NCI-H2227 treated with DMSO at 0.1 percent for 48 hours (cell line): ENCODE measurements around the gene C1QTNF2.

ENCODE experiments used
- DNase-seq: peaks from one replicate; lab custom pipeline; 2025; lab: John Stamatoyannopoulos, UW

Gene C1QTNF2, protein sequence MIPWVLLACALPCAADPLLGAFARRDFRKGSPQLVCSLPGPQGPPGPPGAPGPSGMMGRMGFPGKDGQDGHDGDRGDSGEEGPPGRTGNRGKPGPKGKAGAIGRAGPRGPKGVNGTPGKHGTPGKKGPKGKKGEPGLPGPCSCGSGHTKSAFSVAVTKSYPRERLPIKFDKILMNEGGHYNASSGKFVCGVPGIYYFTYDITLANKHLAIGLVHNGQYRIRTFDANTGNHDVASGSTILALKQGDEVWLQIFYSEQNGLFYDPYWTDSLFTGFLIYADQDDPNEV

GRCh38 chr5:160369990-160370712 lies at the start of gene C1QTNF2:
TSS of gene C1QTNF2 (minus strand) at chr5:160370626. CDS start at chr5:160355011, 15,615 bp downstream.
- DNase-seq = peak; percentile 19

GRCh38 chr5:160420331-160420610 lies 49.8 kb upstream of the C1QTNF2 start:
- DNase-seq = no peak

DNA sequence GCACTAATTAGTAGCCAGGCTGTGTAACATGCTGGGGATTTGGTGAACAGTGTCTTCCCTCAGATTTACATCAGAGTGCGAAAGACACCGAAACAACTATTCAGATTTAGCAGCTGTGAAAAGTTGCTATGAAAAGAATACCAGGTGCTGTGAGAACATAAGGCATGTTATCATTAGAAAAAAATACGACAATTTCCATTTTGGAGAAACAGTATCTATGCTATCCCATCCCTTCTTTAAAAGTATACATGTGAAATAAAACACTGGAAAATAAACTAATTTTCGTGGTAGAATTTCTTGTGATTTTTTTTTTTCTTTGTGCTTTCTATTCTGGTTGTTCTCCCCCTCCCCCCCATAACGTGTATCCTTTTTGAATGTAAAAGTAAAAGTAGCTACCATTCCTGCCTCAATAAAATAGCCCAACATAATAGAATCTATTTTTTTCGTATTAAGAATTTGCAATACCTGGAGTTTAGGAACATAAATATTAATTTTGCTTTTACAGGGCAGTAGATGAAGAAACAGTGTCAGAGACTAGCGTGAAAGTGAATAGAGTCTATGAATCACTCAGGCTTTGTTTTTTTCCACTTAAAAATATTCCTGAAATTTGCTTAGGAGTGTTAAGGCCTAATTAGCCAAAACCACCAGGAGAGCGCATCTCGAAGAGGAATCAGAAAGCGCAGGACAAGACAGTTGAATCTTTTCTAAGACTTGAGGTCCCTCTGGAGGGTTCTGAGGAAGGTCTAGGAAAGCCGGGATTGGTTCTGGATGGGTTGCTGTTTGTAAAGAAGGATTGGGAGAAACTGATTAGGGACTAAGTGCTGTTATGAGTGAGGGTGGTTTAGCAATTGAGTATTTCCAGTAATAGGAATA lies 49.3 kb upstream of the C1QTNF2 start:
- DNase-seq = no peak

DNA sequence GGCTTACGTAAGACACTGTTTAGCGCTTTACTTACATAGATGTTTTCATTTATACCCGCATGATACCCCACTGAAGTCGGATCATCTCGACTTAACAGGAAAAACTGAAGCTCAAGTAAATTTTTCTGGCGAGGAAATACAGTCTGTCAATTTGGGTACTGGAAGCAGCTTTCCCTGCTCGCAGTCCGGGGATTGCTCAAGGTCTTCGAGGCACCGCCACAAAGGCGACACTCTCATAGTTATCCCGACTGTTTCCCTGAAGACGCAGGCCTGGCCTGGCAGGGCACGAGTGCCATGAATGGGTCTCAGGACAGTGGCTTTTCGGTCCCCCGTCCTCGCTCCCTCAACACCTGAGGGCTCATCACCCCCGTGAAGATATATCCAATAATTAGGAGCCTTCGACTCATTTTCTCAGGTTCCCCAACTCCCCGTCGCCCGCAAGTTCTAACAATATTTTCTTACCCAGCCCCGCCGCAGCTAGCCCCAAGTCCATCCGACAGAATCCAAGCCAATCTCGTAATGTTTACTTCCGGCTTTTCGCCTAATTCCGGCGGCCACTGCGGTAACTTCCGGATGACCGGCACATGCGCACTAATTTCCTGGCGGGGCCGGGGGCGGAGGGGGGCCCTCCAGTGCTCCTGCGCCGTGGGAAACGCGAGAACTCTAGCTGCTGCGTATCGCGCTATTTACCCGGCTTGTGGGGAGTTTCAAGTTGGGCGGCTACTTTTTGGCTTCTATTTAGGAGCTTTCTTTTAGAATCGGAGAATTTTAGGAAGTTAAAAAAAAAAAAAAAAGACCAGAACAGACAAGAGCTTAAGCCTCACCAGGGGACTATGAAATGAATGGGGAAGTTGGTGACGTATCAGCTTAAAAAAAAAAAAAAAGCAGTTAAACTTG lies 48.4 kb upstream of the C1QTNF2 start, which contains the start of gene SLU7:
SLU7 (minus strand) TSS at position 521 of the 897 bp plus-strand sequence. CDS start 3,787 bp downstream, outside the sequence.
- peak; percentile 81 for DNase-seq

DNA sequence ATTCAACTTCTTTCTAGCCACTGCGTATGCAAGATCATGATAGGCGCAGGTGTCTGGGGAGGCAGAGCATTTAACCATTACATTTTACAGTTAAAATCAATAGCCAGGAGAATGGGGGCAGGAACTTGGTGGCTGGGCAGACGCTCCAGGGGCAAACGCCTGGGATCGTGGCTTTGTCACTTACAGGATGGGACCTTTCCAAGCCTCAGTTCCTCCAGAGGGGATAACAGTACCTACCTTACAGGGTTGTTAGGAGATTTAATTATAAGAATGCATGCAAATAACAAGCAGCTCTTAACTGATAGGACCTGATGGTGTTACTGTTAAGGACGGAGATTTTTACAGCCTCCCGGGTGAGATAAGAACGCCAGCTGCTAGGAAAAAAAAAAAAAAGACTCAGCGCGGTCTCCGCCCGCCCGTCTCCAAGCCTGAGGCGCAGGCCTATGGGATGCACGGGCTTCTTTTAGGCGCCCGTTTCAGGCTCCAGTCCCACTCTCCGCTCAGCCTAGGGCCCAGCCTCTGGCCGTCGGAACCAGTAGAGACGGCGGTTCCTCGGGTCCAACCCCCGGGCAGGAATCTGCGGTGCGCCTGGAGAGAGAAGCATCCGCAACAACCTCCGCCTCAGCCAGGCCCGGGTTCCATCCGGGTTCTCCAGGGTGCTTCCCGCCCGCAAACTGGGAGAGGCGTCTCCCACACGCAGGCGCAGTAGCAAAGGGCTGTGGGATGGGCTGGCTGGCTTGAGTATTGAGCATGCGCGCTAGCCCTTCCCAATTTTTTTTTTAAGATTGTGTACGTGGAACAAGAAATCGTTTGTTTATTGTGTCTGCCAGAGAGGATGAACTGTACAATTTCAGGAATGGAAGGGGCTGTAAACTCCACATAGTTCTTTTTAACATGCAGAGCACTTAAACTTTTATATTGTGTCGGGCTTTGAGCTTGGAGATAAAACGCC lies 29.3 kb upstream of the C1QTNF2 start, which contains the start of gene FAM200C:
FAM200C (minus strand) TSS at position 653 of the 952 bp plus-strand sequence. CDS start 4,564 bp downstream, outside the sequence.
- peak; percentile 82 for DNase-seq

DNA sequence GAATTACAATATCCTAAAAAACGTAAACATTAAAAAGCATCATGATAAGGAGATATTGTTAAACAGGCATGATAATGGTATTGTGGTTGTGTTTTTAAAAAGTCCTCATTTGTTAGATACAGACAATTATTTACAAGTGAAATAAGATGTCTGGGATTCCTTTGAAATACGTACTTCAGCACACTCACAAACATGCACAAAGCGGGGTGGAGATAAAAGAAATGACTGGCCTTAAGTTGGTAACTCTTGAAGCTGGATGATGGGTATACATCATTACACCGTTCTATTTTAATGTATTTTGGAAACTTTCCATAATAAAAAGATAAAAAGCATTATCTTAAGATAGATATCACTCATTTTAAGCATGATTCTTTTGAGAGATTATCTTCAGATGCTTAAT lies 28.4 kb upstream of the C1QTNF2 start:
- no peak for DNase-seq

DNA sequence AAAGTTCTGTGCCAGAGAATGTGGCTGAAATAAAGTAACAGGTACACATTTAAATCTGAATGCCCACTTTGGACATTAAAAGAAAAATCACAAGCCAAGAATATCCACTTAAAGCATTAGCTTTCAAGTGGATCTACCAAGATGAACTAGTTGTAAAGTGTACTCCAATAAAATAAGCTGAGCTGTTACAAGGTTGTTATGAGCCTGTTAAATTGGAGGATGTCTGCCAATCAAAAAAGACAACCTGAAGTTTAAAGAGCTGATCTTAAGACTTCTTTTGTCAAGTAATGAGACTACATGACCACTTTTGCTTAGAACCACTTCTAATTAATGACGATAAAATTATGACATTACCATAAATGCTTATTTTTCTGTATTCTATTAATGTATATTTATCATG lies 27.1 kb upstream of the C1QTNF2 start:
- no peak for DNase-seq

DNA sequence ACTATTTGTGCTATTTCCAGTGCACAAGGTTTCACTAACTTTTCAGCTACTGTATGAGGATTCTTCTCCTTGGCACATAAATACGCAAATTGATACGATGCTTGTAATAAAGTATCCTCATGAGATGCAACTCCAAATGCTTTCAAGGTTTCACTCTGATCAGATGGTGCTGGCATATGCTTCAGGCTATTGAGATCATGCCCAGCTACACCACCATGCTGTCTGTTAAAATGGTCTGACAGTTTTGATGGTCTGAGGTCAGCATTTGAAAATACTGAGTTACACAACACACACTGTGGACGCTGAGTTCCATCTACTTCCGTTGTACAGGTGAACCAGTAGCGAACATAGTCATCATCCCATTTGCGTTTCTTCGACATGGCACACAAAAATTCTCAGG lies 24.7 kb upstream of the C1QTNF2 start:
- no peak for DNase-seq

GRCh38 chr5:160390787-160391696 lies 20.6 kb upstream of the C1QTNF2 start:
- DNase-seq = no peak

DNA sequence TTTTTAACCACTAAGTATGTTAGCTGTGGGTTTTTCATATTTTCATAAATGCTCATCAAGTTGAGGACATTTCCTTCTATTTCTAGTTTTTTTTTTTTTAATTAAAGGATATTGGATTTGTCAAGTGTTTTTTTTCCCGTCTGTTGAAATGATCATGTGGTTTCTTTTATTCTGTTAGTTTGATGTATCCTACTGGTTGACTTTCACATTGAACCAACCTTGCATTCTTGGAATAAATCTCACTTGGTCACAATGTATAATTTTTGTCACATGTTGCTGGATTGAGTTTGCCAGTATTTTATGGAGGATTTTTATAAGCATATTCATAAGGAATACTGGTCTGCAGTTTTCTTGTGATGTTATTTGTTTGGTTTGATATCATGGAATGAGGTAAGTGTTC lies 17.0 kb upstream of the C1QTNF2 start:
- DNase-seq = no peak

- no peak for DNase-seq
Measured at GRCh38 chr5:160385496-160385895, 15.1 kb upstream of the C1QTNF2 start.

GRCh38 chr5:160384681-160385080 lies 14.3 kb upstream of the C1QTNF2 start:
- no peak for DNase-seq

- DNase-seq = no peak
Measured at GRCh38 chr5:160382346-160382745, 11.9 kb upstream of the C1QTNF2 start.

DNA sequence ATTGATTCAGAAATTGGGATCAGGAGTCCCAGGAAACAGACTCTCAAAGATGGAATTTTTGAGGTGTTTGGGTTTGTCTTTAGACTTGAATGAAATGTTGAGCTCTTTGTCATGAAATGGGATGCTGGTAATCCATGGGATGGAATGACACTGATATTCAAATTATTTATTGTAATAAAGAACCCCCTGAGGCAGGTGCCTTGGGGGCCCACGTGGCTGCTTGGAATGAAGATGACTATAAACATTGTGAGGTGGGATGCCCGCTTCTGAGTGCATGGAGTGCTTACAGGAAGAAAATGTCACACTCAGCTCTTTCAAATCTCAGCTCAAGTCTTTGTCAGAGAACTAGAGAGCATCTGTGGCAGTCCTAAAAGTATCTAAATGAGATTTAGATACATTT lies 9.6 kb upstream of the C1QTNF2 start:
- no peak for DNase-seq

DNA sequence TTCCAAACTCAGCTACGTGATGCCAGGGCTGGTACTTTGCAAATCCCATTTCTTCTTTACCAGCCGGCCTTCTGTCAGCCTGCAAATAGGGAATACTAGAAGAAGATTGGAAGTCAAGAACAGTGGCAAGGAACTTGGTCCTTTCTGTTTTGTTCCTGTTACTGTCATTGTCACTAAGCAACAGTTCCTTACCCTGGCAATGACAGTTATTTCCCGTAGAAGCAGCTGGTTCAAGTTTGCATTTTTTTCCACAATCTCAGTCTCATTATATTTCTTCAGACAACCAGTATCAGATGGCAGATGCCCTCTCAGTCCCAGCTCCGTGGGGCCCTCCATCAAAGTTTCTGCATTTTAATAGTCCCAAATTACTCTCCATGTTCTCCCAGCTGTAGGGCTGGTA lies 9.1 kb upstream of the C1QTNF2 start:
- DNase-seq = no peak

- no peak for DNase-seq
Measured at GRCh38 chr5:160378330-160378729, 7.9 kb upstream of the C1QTNF2 start.

DNA sequence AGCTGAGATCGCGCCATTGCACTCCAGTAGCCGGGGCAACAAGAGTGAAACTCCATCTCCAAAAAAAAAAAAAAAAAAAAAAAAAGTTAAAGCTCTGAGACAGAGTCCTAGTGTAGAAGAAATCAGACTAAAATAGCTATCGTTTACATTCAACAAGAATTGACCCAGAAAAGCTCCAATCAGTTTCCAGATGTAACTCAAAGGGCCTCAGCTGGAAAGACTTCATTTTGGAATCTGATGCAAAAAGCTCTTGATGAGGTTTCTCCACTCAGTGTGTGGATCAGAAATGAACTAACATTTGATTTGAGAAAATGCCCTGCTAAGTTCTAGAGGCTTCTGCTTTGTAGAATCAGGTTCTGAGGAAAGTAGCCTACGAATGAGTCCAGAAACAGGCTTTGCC lies 7.2 kb upstream of the C1QTNF2 start:
- DNase-seq = no peak

- DNase-seq = no peak
Measured at GRCh38 chr5:160376416-160376815, 6.0 kb upstream of the C1QTNF2 start.

DNA sequence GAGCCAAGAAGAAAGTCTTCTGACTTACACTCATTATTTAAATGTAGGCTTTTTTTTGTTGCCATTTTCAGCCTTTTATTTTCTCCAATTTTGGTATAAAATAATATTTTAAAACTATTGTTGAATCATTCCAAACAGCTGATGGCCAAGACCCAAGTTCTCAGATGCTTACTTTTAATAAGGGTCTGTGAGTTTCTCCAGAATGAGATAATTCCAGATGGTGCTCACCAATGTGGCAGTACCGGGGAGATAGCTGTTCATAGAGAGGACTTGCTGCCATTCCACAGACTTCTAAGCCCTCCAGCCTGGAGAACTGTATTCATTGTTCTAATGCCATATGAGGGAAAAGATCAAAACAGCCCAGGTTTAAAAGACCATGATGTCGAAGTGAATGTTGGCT lies 5.3 kb upstream of the C1QTNF2 start:
- no peak for DNase-seq
